HG02938 (cell line): Measurements from ENCODE around the gene ZNF506.
"Not testable (repeated sequence)": the region's sequence is repeated elsewhere in the genome, so short reads cannot be mapped to it uniquely, and the experiment has no call there.

Experiments used
- ATAC-seq: cut with Tn5 transposase; IDR thresholded peaks from one replicate; pipeline ENCODE4 v1.9.1; 2021; ENCODE audit warnings: mild to moderate bottlenecking, moderate library complexity; ENCODE audit not compliant: unreplicated experiment

ZNF506 gene

DNA sequence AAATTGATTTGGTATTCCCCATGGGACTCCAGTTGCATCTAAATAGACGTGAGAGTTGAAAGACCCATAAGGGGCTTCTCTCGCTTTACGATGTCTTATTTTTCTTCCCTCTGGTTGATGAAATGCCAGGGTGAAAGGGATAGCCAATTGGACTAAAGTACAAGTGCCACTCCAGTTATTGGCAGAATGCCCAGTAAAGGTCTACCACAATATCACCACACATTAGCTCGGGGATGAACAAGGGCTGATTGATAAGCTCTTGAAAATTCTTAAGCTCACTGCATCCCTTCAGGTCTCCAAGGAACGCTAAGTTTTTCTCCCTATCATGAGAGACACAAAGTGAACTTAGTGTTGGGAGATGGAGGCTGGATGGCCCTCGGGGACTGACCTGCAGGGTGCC lies 39.8 kb downstream of the ZNF506 start:
- not testable (repeated sequence) for ATAC-seq

DNA sequence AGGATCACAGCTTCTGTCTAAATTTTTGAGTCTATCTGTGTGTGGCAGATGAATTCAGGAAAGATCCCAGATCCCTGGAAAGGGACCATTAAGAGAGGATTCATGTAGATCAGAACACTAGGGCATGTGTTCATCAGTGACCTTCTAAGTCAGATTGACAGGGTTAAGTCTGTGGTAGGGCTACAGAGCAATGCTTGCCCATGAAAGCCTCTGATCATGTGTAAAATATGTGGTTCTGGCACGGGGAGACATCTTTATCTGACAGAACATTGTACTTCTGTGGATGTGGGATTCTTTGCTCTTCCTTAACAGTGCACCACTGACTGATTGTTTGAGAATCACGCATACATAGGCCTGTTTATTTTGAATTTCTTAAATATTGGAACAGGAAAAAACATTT lies 42.9 kb downstream of the ZNF506 start:
- no peak for ATAC-seq

DNA sequence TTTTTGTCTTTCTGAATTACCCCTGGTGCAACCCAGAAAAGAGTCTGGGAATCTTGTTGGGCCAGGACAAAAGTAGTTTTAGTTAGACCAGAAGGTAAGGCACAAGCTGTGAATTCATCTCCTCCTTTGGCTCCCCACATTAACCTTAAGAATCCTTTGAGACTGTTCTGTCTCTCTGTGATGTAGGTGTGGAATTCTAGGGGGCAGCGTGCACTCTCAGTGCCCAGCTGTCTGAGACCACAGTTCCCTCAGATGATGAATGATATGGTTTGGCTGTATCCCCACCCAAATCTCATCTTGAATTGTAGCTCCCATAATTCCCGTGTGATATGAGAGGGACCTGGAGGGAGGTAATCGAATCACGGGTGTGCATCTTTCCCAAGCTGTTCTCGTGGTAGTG lies 43.9 kb downstream of the ZNF506 start:
- no peak for ATAC-seq

DNA sequence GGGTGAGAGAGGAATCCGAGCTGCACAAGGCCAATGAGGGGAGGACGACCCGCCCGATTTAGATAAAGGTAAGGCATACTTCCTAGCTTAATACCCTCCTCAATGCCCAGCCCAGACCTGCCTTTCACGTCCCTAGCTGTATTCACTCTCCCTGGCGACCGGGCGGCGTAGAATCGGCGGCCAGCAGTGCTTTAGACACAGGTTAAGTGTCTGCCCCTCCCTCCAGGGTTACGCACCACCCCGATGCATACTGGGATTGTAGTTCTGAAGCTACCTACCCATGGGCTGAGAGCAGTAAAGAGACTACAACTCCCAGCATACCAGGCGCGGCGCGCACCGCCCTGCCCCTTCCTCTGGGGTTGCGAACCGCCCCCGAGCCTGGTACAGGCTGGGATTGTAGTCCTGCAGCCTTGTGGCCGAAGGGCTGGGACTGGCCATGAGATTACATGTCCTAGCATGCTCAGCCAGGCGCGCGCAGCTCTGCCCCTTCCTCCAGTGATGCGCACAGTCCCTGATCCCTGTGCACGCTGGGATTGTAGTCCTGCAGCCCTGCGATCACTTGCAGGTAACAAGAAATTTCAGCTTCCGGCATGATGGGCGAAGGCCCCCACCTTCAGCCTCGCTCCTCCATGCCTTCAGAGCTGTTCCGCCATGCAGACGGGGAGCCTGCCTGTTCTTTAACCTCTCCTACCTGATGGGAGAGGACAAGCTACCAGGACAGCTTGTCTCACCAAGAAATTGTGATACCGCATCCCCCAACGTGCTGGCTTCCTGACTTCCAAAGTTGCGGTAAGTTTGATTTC lies 45.1 kb downstream of the ZNF506 start:
- ATAC-seq = peak; percentile 97

DNA sequence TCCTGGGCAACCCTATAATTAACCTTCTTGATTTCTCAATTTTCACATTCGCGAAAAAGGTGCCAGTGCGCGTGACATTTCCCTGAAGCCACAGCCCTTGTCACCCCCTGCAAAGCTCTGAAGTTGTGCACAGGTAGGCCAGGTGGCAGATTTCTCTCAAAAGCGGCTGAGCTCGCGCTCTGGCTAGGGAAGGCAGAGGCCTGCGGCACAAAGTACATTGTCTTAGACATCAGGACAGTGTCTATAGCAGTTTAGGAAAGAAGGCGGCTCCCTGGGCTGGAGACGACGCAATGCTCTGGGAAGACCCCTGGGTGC lies 45.7 kb downstream of the ZNF506 start:
- ATAC-seq = peak; percentile 16

DNA sequence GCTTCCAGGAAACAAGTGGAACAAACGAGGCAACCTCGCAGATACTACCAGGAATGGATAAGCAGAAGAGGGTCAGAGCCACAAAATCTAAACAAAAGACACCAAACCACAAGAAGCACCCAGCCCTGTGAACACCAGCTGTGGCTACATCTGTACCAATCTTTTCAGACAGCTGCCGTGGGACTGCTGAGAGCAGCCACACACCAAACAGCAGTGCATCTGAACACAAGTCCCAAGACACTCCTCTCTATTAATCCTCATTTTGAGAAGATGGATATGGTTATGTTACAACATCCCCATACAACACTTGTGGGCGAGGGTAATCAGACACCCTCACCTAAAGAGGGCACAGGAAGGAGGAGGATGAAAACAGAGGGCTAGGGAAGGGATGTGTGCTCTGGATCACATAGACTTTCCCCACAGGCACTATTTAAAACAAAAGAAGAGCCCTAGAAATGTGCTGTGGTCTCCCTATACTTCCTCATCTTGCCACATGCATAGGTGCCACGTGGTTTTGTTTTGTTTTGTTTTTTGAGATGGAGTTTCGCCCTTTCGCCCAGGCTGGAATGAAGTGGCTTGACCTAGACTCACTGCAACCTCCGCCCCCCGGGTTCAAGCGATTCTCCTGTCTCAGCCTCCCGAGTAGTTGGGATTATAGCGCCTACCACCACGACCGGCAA lies 47.1 kb downstream of the ZNF506 start:
- ATAC-seq = no peak

DNA sequence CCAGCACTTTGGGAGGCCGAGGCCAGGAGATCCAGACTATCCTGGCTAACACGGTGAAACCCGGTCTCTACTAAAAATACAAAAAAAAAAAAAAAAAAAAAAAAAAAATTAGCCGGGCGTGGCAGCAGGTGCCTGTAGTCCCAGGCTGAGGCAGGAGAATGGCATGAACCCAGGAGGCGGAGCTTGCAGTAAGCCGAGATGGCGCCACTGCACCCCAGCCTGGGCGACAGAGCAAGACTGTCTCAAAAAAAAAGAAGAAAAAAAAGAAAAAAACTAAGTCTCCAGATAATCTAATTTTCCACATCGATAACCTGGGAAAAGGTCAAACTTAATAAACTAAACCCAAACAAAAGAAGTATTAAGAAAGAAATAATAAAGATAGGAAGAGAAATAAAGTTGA lies 49.6 kb downstream of the ZNF506 start:
- not testable (repeated sequence) for ATAC-seq

DNA sequence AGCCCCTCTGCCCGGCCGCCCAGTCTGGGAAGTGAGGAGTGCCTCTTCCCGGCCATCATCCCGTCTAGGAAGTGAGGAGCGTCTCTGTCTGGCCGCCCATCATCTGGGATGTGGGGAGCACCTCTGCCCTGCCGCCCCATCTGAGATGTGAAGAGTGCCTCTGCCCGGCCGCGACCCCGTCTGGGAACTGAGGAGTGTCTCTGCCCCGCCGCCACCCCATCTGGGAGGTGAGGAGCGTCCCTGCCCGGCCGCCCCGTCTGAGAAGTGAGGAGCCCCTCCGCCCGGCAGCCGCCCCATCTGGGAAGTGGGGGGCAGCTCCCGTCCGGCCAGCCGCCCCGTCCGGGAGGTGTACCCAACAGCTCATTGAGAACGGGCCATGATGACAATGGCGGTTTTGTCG lies 51.6 kb downstream of the ZNF506 start:
- not testable (repeated sequence) for ATAC-seq

DNA sequence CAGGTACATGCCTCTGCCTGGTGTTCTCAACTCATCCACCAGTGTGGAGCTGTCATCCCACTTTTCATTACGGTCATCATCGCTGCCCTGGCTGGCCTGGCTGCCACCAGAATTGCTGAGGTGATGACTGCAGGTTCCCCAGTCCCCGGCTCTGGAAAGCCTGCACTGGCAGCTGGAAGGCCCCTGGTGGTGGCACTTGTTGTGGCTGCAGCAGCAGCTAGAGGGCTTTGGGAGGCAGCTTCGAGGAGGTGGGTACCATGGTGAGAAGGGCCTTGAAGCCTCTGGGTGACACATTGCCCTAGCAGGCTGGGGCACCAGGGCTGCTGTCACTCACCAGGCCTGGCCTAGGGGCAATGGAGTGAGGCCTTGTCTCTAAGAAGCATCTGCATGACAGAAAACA lies 63.4 kb downstream of the ZNF506 start:
- no peak for ATAC-seq

DNA sequence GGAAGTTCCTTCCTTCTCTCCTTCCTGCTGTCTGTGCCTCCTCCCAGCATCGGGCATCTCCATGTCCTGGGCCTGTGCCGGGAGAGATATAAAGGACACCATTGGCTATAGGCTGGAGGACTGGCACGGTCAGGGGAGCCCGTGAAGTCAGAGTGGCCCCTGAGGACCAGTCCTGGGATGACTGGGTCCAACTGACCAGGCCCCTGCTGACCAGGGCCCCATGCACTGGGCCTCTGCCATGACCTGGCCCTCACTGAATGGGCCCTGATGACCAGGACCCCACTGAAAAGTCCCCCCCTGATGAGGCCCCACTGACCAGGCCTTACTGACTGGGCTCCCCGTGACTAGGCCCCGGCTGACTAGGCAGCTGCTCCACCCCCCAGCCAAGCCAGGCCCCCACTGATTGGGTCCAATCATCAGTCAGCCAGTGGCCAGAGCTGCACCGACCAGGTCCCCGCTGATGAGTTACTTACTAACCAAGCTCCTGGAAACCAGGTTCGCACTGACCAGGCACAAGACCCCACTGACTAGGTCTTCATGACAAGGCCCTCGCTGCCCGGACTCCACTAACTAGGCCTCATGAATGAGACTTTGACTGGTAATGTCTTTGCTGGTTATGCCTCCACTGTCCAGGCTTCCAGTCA lies 68.7 kb downstream of the ZNF506 start:
- no peak for ATAC-seq

DNA sequence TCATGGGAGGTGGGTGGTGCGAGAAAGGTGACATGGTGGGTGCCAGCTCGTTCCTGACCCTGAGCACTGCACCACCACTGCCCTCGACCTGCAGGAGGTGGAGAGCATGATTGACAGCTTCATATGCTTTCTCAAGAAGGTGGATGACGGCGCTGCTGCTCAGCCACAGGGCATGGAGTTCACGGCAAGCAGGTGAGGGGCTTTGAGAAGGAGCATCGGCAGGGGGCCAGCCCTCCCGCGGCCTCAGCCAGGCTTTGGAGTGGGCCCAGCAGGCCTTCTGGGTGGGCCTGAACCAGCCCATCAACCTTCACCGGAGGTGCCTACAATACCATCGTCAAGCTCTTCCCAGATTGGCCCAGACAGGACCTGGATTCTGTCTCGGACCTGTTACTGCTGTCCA lies 69.7 kb downstream of the ZNF506 start:
- no peak for ATAC-seq

DNA sequence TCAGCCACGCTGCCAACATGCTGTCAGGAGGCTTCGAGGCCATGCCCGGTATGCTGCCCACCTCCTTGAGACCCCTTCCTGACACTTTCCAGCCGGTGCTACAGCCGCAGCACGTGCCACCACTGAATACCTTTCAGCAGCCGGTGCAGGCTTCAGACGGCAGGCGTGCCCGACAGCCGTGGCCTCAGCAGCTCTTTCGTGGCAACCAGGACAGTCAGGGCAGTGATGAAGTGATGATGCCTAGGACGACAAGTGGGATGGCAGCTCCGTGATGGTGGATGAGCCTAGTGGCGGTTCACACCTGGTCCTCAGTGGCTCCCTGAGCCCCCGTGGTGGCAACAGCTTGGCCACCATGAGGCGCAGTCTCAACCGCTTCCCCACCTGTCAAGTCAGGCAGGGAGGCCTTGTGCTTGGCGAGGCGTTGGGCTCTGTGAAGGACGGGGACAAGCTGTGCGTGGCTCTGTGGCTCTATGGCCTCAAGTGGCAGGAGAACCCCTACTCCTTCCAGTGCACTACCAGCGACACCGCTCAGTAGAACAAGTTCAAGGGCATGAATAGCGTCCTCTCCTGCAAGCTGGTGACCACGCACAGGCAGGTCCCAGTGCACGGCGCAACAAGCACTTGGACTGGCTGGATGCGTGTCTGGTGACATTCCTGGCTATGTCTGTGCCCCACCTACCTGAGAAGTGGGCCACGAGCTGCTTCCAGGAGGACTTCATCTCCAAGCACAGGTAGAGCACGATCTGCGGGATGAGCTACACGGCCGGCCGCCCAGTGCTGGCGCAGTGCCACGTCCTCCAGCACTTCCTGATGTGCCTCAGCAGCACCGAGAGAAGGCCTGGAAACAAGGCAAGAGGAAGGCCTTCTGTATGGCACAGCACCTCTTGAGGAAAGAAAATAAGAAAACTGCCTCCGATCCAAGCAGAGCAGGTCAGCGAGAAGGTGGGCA lies 70.4 kb downstream of the ZNF506 start:
- ATAC-seq = no peak

DNA sequence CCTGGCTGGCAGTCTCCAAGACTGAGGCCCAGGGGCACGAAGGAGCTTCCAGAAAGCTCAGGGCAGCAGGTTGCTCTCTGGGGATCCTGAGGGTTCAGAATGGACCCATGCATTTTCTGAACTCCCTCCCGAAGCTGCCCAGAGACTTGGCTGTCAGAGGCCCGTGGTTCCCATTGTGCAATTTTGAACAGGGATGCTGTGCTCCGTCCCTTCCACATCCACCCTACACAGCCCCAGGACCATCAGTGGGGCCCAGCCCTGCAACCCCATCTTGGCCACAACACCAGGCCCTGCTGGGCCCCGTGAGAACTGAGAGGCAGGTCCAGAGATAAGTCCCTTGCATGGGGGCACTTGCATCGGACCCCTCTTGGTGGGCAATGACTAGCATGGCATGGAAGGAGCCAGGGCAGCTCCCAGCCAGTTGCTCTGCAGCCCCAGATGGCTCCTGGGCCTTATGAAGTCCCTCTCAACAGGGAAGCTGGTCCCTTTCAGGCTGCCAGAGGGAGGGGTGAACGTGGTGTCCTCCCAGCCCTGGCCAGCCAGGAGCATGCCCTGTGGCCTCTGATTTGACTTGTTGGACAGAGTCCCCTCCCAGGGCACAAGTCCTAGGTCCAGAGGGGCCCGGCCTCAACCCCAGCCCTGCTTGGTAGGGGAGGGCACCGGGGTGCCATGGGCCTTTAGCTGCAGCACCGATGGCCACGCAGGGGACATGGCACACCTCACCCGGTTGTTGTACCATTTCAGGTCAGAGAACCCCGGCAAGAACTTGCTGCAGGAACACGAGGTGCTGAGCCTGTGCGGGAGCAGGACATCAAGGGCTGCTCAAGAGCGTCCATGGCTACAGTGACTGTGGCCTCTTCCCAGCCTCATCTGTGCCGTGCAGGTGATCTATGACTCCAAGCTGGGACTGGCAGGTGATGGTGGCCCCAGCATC lies 71.4 kb downstream of the ZNF506 start:
- ATAC-seq = no peak

DNA sequence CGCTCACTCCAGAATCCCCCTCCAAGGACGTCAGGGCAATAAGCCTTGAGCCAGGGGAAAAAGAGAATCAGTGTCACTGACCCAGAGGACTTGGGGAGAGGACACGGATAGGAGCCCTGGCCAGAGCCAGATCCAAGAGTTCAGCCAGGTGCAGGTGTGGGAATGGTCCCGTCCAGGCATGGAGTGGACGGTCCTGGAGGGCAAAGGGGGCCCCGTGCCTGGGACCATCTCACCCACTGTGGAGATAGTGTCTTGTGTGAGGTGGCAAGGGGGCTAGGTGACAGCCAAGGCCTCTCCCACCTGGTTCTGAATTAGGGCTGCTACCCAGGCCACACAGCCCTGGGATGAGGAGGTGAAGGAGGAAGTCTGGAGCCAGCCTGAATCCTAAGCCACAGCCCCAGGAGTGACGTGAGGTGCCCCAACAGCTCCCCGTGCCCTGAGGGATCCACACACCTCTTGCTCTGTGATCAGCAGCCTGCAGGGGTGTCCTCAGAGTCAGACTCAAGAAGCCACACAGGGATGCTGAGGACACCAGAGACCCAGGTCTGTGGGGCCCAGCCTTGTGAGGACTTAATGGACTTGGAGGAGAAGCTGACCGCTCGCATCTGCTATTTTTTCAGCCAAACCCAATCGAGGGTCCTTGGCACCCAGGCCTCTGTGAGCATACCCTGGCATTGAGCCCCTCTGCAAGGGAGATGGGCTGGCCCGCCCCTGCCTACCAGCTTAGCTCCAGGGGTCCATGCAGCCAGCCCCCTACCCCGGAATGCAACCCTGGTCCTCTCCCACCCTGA lies 72.2 kb downstream of the ZNF506 start:
- no peak for ATAC-seq

DNA sequence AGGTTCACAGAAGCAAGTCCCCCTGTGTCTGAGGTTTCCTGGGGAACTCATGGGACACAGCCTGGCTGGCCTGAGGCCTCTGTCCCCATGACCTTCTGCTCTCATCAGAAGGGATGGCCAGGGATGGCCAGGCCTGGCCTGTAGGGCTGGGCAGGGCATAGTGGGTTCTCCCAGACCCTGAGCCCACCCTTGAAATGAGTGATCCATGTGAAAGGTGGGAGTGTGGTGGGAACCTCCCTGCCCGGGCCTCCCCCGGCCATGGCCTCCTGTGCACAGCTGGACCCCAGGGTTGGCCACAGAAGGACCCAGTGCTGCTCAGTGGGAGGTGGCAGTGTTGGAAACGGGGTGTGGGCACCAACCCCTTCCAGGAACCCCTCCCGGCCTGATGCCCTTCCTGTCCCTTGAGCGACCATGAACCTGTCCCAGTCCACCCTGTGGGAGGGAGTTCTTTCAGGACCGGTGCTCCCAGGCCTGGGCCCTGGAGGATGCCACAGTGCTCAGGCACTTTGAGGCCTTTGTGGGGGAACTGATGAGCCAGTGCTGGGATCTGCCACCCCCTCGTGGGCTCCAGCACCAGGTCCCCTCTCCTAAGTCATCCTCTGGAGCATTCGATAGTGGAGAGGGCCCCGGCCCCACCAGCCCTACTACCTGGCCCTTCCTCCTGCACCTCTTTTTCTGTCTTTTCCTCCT lies 73.2 kb downstream of the ZNF506 start:
- ATAC-seq = no peak

DNA sequence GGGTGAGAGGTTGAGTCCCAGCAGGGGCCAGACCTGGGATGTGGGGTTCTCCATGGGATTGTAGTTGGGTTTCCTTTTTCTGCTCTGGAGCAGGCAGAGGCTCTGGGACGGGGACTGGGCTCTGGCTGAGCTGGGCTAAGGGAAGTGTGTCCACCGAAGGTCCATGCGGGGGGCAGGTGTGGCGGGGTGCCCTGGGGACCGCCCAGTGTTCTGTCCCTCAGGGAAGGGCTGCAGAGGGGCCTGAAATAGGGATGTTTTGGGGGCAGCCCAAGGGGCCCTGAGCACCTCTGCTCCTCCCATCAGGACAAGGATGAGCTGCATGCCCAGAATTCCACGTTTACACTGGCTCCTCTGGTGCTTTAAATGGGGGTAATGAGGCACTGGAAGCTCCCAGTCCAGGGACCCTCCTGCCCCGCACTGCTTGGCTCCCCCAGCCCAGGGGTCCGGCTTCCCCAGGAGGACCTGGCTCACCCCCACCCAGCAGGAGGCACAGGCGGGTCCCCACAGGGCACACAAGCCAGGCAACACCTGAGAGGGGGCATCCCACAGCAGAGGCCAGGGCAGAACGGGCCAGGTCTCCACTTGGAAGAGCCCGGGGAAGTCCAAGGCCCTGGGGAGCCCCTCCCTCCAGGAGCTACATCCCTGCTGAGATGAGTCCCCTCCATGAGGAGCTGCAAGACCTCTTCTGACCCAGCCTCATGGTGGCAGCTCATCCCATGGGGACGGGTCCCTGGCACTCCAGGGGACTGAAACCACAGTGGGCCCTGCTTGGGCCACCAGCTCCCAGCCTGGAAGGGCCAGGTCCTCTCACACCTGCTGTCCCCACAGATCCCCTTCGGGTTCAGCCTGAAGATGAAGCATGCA lies 74.0 kb downstream of the ZNF506 start:
- ATAC-seq = no peak

DNA sequence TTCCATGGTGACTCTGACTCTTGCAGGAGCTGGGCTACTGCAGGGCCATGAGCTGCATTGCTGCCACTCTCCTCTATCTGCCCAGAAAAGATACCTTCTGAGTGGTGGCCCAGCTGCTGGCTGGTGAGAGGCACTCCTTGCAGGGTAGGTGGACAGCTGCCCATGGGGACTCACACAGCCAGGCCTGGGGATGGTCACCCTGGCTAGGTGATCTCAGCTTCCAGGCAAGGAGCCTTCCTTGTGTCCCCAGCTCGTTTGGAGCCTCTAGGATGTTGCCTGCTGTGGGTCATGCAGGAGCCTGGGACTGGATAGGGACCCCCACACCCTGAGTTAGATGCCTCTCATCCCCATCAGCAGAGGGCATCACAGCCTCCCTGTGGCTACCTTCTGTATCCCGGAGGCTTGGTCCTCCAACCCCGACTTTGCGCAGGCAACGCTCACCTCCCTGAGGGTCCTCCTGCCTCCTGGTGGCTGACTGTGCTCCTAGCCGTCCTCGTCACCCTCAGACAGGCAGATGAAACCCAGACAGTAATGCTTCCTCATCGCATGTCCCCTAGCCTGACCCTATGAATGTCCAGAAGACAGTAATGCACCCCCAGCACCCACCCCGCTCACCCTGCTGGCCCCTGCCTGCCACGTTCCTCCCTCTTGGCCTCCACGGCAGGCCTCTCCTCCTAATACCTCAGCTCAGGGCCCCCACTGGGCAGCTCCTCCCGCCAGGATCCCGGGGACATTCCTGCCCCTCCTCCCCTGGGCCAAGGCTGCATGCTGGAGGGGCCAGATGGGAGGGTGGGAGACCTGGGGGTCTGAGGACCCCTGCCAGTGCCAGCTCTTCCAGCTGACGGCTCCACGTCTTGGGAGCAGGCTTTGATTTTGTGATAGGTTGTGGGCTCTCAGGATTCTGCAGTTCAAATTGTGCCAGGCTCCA lies 75.0 kb downstream of the ZNF506 start:
- ATAC-seq = no peak
